ENCODE measurements around the gene PLCG1.
"Not testable (repeated sequence)": the region's sequence is repeated elsewhere in the genome, so short reads cannot be mapped to it uniquely, and the experiment has no call there.

The PLCG1 gene

GRCh38 chr20:41125530-41126457 lies 11.5 kb upstream of the PLCG1 start:
- DNase-seq, result no peak

GRCh38 chr20:41126719-41127118 lies 10.6 kb upstream of the PLCG1 start:
- DNase-seq, result no peak

DNA sequence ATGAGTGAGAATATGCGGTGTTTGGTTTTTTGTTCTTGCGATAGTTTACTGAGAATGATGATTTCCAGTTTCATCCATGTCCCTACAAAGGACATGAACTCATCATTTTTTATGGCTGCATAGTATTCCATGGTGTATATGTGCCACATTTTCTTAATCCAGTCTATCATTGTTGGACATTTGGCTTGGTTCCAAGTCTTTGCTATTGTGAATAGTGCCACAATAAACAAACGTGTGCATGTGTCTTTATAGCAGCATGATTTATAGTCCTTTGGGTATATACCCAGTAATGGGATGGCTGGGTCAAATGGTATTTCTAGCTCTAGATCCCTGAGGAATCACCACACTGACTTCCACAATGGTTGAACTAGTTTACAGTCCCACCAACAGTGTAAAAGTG lies 9.0 kb upstream of the PLCG1 start:
- not testable (repeated sequence) for DNase-seq

DNA sequence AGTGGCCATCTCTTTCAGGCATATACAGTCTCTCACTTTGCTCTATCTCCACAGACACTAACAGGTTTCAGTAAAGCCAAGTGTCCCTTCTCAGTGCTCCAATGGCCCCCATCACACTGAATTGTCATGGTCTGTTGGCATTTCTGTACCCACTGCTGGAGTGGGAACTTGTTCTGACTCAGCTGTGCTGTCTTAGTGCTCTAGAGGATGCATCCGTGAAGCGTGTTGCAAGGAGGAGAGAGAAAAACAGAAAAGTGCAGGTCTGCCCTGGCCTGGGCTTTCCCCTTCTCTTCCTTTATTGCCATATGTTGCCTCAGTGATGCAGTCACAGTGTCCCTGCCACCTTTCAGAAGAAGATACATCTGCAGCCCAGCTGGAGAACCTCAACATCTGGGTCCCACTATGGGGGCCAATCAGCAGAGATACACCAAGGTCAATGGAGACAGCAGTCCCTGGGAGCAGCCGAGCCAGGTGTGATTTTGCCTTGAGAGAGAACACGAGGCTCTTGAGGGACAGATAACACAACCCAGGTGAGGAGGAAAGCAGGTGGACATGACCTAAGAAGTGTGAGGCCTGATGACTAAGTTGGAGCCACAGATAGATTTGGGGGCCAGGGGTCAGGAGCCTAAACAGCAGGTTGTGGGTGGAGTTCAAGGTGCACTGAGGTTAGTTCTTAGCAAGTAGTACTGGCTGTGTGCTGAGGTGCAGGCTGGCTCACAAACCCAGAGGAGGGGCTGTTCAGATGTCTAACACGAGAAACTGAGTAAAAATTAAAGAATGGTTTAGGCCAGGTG lies 5.6 kb upstream of the PLCG1 start:
- peak in 1 of 2 experiments; percentile 12 for DNase-seq

- DNase-seq, result not testable (repeated sequence)
Measured at GRCh38 chr20:41132388-41132775, 5.0 kb upstream of the PLCG1 start.

- no peak for DNase-seq
Measured at GRCh38 chr20:41133709-41134361, 3.5 kb upstream of the PLCG1 start.

GRCh38 chr20:41134362-41135186 lies 2.8 kb upstream of the PLCG1 start:
- no peak for DNase-seq

DNA sequence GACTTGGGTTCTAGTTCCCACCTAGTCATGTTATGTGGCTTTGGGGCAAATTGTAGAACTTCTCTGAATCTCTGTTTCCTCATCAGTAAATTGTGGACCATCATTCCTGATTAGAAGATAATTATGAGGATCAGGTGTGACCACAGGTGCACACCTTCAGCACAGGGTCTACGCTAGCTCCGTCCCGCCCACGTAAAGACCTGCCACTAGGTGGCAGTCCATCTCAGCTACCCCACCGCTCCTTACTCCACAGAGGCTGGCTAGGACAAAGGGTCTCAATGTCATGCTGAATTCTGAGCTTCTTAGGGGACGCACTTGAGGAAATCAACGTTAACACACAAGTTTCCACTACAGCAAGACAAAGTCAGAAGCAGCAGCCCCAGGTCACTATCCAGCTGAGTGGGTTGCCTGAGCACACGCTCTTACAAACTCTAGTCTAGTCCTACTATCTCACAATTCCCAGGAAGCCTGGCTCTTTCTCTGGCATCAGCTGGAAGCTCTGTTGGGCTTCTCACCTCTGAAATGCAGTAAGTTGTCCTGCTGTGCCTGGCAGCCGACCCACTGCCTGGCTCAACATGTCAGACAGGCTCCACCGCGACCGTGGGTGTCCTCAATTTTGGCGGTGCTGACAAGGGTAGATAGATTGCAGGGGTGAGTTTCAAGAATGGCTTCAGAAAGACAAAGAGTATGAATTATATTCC lies 2.0 kb upstream of the PLCG1 start:
- peak; percentile 17 to 25 for DNase-seq

DNA sequence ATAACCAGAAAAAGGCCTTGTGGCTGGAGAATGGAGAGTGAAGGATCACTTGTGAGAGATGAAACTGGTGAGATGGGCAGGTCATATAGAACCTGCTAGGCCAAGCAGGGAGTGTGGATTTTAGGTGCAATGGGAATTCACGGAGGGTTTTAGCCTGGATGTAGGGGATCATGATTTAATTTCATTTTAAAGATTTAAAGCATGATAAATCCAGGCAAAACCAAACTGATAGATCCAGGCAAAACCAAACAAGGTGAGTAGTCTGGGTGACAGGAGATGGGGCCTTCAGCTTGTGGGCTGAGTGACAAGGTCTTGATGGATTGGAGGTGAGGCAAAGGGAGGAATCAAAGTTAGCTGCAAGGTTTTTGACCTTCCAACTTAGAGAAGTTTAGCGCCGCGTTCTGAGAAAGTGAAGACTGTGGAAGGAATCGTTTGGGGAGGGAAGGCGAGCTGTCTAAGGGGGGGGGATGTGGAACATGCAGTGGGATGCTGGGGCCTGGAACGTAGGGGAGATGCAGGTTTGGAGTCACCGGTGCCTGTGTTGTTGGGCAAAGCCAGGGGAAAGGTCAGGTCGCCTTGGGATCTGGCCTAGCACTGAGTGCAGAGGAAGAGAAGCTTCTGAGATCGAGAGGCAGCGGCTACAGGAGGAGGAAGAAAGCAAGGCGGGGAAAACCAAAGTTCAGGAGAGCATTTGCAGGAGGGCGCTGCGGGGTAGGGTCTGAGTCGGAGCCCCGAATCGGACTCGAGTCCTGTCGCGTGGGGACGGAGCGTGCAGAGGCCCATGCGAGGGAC lies 1.3 kb upstream of the PLCG1 start:
- DNase-seq, result no peak

- DNase-seq, result no peak
Measured at GRCh38 chr20:41137614-41138474, 501 bp downstream of the PLCG1 start.

- DNase-seq, result no peak
Measured at GRCh38 chr20:41138475-41139226, 1.3 kb downstream of the PLCG1 start.

DNA sequence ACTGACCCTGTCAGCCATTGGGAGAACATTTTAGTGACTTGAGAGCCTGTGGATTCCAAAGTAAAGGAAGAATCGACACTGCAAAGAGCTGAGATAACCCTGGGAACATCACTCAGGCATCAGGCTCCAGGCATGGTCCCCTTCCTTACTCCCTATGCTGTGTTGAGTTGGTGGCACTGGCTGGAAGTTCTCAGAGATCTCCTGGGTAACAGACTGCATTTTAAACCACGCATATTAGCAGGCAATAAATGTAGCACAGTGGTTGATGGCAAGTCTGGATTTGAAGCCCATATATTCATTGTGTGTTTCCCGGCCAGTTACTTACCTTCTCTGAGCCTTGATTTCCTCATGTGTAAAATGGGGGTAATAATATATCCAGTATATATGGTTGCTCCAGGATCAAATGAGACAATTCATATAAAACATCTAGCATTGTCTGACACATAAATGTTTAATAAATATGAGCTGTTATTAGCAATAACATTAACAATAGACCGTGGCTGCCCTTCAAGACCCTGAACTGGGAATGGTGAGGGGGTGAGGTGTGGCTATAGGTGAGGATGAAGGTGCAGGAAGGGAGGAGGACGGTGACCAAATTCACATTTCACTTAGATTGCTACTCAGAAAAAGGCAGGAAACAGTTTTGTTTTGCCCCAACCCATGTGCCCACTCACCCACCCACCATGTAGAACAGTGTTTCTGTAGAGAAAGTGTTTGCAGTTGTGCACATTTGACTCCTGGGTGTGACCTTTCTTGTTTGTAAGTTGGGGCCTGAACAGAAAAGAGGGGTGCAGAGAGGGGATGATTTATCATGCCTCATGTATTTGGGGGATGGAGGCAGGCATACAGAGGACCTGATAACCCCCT lies 2.1 kb downstream of the PLCG1 start:
- no peak for DNase-seq

DNA sequence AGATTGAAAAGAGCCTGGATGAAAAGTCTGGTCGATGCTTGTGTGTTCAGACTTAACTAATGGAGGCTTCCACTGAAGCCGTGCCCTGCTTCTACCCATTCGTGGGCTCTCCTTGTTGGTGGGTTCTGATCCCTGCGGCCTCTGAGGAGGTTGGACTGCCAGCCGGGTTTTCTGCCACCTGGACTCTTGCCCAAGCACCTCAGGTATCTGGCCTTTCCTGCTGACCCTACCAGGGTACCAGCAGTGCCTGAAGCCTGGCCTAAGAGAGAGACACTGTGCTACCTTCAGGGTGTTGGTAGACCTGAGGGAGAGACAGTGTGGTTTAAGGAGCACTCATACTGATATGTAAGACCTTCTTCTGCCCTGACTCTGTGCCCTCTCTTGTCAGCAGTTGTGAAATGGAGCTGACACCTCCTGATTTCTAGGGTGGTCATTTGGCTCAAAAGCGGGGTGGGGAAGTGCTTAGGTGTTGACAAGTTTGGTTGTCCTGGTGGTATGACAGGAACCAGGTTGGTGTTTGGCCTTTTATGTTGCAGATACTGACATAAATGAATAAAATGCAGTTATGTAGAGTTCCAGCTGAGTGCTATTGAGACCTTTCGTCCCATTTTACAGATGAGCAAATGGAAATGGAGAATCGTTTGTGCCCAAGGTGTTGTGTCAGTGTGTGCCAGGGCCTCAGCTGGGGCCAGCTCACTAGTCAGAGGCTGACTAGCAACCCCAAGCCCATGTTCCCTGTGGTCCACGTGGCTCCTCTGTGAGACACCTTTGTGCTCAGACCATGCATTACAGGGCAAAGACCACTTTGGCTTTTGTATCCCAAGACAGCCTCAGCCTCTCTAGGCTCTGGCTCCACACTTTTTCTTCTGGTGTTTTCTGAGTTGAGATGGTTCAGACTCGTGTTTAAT lies 3.1 kb downstream of the PLCG1 start:
- DNase-seq, result no peak

GRCh38 chr20:41141153-41141815 lies 3.9 kb downstream of the PLCG1 start:
- DNase-seq, result no peak

DNA sequence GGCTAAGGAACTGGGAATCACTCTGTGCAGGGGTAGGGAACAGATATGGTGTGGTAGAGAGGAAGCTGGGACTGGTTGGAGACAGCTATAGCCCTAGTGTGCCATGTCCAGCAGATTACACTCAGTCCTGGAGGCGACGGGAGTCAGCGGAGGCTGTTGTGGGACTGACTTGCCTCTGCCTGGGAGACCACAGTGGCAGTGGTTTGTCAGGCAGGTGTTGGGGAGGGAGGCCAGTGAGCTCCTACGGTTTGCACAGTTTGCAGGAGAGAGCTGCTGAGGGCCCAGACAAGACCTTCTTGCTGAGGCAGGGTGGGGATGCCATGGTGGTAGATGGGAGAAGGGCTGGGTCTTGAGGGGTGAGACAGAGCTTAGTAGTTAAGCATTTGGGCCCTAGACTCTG lies 4.9 kb downstream of the PLCG1 start:
- no peak for DNase-seq

DNA sequence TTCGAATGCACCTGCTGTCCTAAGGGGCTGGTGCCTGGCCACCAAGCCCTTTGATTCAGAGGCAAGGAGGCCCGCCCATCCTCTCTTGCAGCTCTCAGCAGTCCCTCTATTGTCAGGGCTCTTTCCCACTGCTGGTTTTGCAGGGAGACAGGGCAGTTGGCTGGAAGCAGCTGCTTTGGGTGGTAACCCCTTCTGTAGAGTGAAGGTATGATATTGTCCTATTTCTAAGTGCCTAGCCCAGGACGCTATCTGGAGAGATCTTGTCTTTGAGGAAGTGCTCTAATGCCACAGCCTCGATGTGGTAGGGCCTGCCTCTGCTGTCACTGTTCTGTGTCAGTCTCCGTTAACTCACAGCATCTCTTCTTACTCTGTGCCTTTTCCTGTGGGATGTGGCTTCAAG lies 5.6 kb downstream of the PLCG1 start:
- peak in 1 of 2 experiments; percentile 10 for DNase-seq

DNA sequence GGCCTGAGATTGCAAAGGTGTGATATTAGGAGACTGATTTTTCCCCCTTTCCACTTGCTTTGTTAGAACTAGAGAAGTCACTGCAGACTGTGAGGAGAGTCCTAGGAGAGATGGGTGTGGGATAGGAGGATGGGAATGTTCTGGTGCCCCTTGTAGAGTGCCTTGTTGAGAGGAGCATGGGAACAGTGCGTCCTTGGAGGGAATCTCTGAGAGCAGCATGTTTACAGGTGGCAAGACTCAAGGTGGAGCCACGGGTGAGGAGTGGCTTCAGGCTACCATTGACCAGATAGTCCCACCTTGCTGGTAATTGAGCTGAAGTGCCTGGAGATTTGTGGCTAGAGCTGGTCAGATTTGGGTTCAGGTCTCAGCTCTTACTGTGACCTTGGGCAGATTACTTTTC lies 6.0 kb downstream of the PLCG1 start:
- DNase-seq, result no peak

Data from NCI-H187 (cell line).